Fibroblast of skin of left biceps (primary cell): Measurements from ENCODE around the gene FANCC.

Source experiments
- DNase-seq, 2 experiments: peaks; one replicate each; pipeline ENCODE4 v3.0.0-alpha.2; 2013; ENCODE audit warnings: low read depth in 2 of 2

Gene FANCC

GRCh38 chr9:95070549-95071021 is 246.9 kb downstream of the FANCC start:
- no peak for DNase-seq

- no peak for DNase-seq
Observed at GRCh38 chr9:95067897-95068296, 249.6 kb downstream of the FANCC start.

- DNase-seq, result no peak
Observed at GRCh38 chr9:95067057-95067456, 250.5 kb downstream of the FANCC start.

GRCh38 chr9:95065224-95065623 is 252.3 kb downstream of the FANCC start:
- no peak for DNase-seq

GRCh38 chr9:95063300-95063699 is 254.2 kb downstream of the FANCC start:
- DNase-seq, result no peak

- no peak for DNase-seq
Observed at GRCh38 chr9:95062596-95063065, 254.9 kb downstream of the FANCC start.

- no peak for DNase-seq
Observed at GRCh38 chr9:95061916-95062595, 255.5 kb downstream of the FANCC start.

GRCh38 chr9:95060916-95061315 is 256.6 kb downstream of the FANCC start:
- no peak for DNase-seq

- no peak for DNase-seq
Observed at GRCh38 chr9:95060234-95060633, 257.3 kb downstream of the FANCC start.

- no peak for DNase-seq
Observed at GRCh38 chr9:95058795-95059386, 258.6 kb downstream of the FANCC start.

GRCh38 chr9:95058121-95058785 is 259.3 kb downstream of the FANCC start:
- DNase-seq, result no peak

- DNase-seq, result no peak
Observed at GRCh38 chr9:95057101-95057500, 260.4 kb downstream of the FANCC start.

- peak; percentile 67 to 75 for DNase-seq
Observed at GRCh38 chr9:95055851-95056551, 261.5 kb downstream of the FANCC start.

- DNase-seq, result no peak
Observed at GRCh38 chr9:95055334-95055850, 262.1 kb downstream of the FANCC start.

GRCh38 chr9:95053611-95054570 is 263.6 kb downstream of the FANCC start:
- DNase-seq, result peak in 1 of 2 experiments; percentile 9

- no peak for DNase-seq
Observed at GRCh38 chr9:95049761-95050160, 267.7 kb downstream of the FANCC start.
